DND-41 (cell line): Measurements from ENCODE around the gene CA14.

Source experiments
- ATAC-seq: fragments of 200-7000 bp; cut with Tn5 transposase; 3 replicates; pipeline ENCODE4 v1.9.1; 2021; ENCODE audit warnings: low read depth; ENCODE audit not compliant: insufficient read depth
- DNase-seq: peaks from one replicate; pipeline ENCODE4 v3.0.0-alpha.2; 2020
- H2AFZ ChIP-seq: 2 replicates; pipeline ENCODE4 v1.6.0; 2012; ENCODE audit warnings: low read depth, low read length
- H3K27ac ChIP-seq: 2 replicates; pipeline ENCODE4 v1.5.1; 2012; ENCODE audit warnings: low read length, inconsistent platforms
- H3K27me3 ChIP-seq: fragments of 200-600 bp; sonication (generic); 2 replicates; pipeline ENCODE4 v1.6.0; 2012; ENCODE audit warnings: low read length, mild to moderate bottlenecking, inconsistent platforms; ENCODE audit not compliant: insufficient read depth, poor library complexity
- H3K36me3 ChIP-seq: 2 replicates; pipeline ENCODE4 v1.5.1; 2012; ENCODE audit warnings: low read length, inconsistent platforms; ENCODE audit not compliant: insufficient read depth
- H3K4me1 ChIP-seq: 2 replicates; pipeline ENCODE4 v1.5.1; 2012; ENCODE audit warnings: mild to moderate bottlenecking, low read length; ENCODE audit not compliant: insufficient read depth
- H3K4me2 ChIP-seq: 2 replicates; pipeline ENCODE4 v1.6.0; 2012; ENCODE audit warnings: mild to moderate bottlenecking, moderate library complexity, low read length, inconsistent platforms; ENCODE audit not compliant: insufficient read depth
- H3K4me3 ChIP-seq, 2 experiments: fragments of 200-600 bp in 1 of 2; shearing (Covaris generic) in 1 of 2; 2 replicates each; pipeline ENCODE4 v1.5.1; 2012 to 2016; ENCODE audit warnings: inconsistent platforms in 2 of 2, low read length in 2 of 2, mild to moderate bottlenecking in 2 of 2, low read depth in 1 of 2, moderate library complexity in 1 of 2
- H3K79me2 ChIP-seq: 2 replicates; pipeline ENCODE4 v1.6.0; 2012; ENCODE audit warnings: low read length, inconsistent platforms; ENCODE audit not compliant: insufficient read depth
- H3K9ac ChIP-seq: 2 replicates; pipeline ENCODE4 v1.6.0; 2012; ENCODE audit warnings: low read depth, mild to moderate bottlenecking, inconsistent platforms, low read length, moderate library complexity
- H3K9me3 ChIP-seq: 2 replicates; pipeline ENCODE4 v1.5.1; 2012; ENCODE audit warnings: low read length, moderate library complexity, mild to moderate bottlenecking, inconsistent platforms; ENCODE audit not compliant: insufficient read depth, severe bottlenecking
- H4K20me1 ChIP-seq: 2 replicates; pipeline ENCODE4 v1.6.0; 2012; ENCODE audit warnings: low read length; ENCODE audit not compliant: insufficient read depth
- EZH2 ChIP-seq: IDR thresholded peaks from 3 replicates; pipeline ENCODE4 v1.6.1; 2012; ENCODE audit warnings: borderline replicate concordance, low read depth, mild to moderate bottlenecking, moderate library complexity, low read length, inconsistent platforms; ENCODE audit not compliant: severe bottlenecking
- TF ChIP-seq, protein P1 (sequence below): IDR thresholded peaks from 2 replicates; pipeline ENCODE4 v1.5.1; 2012; ENCODE audit warnings: borderline replicate concordance, low read length, moderate library complexity, mild to moderate bottlenecking; ENCODE audit not compliant: poor library complexity, severe bottlenecking; ENCODE audit errors: extremely low read depth

Gene CA14

DNA sequence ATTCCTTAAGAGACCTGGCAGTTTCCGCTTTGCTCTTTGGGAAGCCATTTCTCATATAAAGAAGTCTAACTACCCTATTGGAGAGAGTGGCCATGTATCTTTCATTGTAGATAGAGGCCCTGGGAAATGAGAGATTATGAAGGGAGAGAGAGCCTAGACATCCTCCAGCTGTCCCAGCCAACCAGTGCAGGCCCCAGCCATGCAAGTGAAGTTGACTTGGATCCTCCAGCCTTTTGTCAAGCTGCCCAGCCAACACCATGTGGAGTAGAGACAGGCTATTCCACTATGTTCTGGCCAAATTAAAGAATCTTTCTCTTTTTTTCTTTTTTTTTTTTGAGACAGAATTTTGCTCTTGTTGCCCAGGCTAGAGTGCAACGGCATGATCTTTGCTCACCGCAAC lies 14.6 kb upstream of the CA14 start:
- Histone ChIP-seq H2AFZ (no peak overlapping the region), H3K27ac (no peak overlapping the region), H3K9ac (no peak overlapping the region), H4K20me1 (no peaks in the 10 kb centered on the region), H3K36me3 (no peaks in the 10 kb centered on the region), H3K4me1 (no peaks in the 10 kb centered on the region), H3K4me2 (no peak overlapping the region), H3K79me2 (no peaks in the 10 kb centered on the region), H3K4me3 (no peak overlapping the region), H3K27me3 (no peaks in the 10 kb centered on the region), H3K9me3 (no peaks in the 10 kb centered on the region)
- ATAC-seq, result no peak
- DNase-seq, result peak; percentile 1
- TF ChIP-seq, protein P1, sequence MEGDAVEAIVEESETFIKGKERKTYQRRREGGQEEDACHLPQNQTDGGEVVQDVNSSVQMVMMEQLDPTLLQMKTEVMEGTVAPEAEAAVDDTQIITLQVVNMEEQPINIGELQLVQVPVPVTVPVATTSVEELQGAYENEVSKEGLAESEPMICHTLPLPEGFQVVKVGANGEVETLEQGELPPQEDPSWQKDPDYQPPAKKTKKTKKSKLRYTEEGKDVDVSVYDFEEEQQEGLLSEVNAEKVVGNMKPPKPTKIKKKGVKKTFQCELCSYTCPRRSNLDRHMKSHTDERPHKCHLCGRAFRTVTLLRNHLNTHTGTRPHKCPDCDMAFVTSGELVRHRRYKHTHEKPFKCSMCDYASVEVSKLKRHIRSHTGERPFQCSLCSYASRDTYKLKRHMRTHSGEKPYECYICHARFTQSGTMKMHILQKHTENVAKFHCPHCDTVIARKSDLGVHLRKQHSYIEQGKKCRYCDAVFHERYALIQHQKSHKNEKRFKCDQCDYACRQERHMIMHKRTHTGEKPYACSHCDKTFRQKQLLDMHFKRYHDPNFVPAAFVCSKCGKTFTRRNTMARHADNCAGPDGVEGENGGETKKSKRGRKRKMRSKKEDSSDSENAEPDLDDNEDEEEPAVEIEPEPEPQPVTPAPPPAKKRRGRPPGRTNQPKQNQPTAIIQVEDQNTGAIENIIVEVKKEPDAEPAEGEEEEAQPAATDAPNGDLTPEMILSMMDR, result no peak
- TF ChIP-seq EZH2, result no peak

DNA sequence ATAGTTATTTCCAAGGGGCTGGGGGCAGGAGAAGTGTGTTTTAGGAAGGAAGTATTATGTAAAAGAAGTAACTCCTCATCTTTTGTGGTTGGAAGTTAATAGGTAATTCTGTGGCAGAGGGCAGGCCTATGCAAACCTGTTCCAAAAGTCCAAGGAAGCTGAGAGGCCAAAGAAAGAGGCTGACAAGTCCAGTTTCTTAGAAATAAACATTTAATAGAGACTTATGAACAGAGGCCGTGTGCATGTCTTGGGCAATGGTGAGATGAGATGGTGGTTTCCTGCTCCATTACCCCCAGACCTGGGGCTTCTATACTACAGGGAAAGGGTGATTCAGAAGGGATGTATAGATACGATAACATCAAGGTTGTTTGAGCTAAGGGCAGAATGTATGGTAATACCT lies 7.6 kb upstream of the CA14 start:
- H2AFZ ChIP-seq, result no peak overlapping the region
- DNase-seq, result no peak
- no peaks in the 10 kb centered on the region for H3K27me3 ChIP-seq
- no peaks in the 10 kb centered on the region for H3K9me3 ChIP-seq
- no peak overlapping the region for H3K9ac ChIP-seq
- H3K36me3 ChIP-seq, result no peaks in the 10 kb centered on the region
- H3K27ac ChIP-seq, result no peak overlapping the region
- no peaks in the 10 kb centered on the region for H4K20me1 ChIP-seq
- no peaks in the 10 kb centered on the region for H3K79me2 ChIP-seq
- H3K4me2 ChIP-seq, result no peak overlapping the region
- H3K4me1 ChIP-seq, result no peaks in the 10 kb centered on the region
- ATAC-seq, result no peak
- TF ChIP-seq, protein P1, result no peak
- TF ChIP-seq EZH2, result no peak
- no peak overlapping the region for H3K4me3 ChIP-seq

DNA sequence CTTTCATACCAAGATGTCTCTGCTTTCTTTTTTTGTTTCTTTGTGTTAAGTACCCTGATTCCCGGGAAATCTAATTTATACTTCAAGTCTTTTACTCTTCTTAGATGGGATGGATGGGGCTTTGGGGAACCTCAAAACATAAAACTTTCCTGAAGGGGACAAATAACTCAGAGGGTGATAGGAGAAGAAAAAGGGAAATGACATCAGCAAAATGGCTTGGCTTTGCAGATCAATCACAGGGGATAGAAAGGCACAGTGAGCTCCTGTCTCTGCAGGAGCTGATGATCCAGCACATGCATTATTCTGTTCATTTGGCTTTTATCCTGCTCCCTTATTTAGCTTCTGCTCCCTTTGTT lies 1.4 kb upstream of the CA14 start:
- no peaks in the 10 kb centered on the region for H3K36me3 ChIP-seq
- ATAC-seq (no peak), DNase-seq (no peak)
- no peak overlapping the region for H2AFZ ChIP-seq
- H3K9ac ChIP-seq, result no peak overlapping the region
- H3K79me2 ChIP-seq, result no peaks in the 10 kb centered on the region
- no peaks in the 10 kb centered on the region for H3K9me3 ChIP-seq
- no peaks in the 10 kb centered on the region for H4K20me1 ChIP-seq
- H3K4me3 ChIP-seq, result no peak overlapping the region
- TF ChIP-seq EZH2, result no peak
- TF ChIP-seq, protein P1, result no peak
- H3K4me1 ChIP-seq, result peaks cover 7% of the 10 kb centered on the region
- peaks cover 34% of the 10 kb centered on the region for H3K27me3 ChIP-seq
- 0 out of 2 replicates have a peak overlapping the region, but pooled peaks have one; percentile 32 for H3K4me2 ChIP-seq
- no peak overlapping the region for H3K27ac ChIP-seq
